DMS53 treated with DMSO at 0.1 percent for 48 hours (cell line): ENCODE results near the gene MAJIN.
A peak's percentile ranks its signal among the peaks of the same experiment; 100 is the strongest.

Experiments
- DNase-seq: peaks from one replicate; lab custom pipeline; 2025; ENCODE audit not compliant: unreplicated experiment; lab: John Stamatoyannopoulos, UW

MAJIN gene

GRCh38 chr11:64893194-64894069 is 78.5 kb downstream of the MAJIN start:
- DNase-seq = peak; percentile 70

GRCh38 chr11:64892838-64893193 is 79.1 kb downstream of the MAJIN start:
- no peak for DNase-seq

DNA sequence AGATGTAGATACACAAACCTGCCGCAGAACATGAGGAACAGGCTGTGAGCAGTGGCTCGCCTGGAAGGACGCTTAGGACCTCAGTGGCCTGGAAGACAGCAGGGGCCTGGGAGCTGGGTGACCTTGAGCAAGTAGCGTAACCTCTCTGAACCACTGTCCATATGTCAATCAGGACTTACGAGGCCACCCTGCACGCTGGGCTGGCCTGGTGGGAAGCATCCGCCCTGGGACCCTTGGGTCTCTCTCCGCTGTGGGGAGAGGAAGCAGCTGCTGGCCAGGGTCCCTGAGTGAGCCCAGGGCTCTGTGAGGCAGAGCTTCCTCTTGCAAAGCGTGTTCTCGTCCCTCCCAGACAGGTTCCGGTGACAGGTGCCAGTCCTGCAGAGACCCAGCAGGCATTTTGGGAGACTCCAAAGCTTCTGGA is 79.5 kb downstream of the MAJIN start:
- no peak for DNase-seq

- no peak for DNase-seq
Observed at GRCh38 chr11:64891880-64892279, 80.0 kb downstream of the MAJIN start.

GRCh38 chr11:64891215-64891848 is 80.6 kb downstream of the MAJIN start:
- no peak for DNase-seq

DNA sequence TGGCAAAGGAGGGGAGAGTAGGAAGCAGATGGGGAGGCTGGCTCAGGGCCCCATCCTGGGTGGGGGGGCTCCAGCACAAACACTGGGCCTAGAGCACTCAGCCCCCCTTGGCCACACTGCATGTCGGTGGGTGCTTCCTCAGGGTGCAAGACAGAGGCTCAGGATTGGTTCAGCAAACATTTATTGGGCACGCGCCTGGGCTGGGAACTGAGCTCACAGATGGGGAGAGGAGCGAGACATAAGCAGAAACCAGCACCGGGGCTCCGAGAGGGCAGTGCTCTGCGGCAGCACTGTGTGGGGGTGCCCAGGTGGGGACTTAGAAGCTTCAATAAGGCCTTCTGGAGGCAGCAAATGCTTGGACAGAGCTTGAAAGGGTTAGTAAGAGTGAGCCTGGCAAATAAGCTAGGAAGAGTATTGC is 81.4 kb downstream of the MAJIN start:
- DNase-seq = no peak

DNA sequence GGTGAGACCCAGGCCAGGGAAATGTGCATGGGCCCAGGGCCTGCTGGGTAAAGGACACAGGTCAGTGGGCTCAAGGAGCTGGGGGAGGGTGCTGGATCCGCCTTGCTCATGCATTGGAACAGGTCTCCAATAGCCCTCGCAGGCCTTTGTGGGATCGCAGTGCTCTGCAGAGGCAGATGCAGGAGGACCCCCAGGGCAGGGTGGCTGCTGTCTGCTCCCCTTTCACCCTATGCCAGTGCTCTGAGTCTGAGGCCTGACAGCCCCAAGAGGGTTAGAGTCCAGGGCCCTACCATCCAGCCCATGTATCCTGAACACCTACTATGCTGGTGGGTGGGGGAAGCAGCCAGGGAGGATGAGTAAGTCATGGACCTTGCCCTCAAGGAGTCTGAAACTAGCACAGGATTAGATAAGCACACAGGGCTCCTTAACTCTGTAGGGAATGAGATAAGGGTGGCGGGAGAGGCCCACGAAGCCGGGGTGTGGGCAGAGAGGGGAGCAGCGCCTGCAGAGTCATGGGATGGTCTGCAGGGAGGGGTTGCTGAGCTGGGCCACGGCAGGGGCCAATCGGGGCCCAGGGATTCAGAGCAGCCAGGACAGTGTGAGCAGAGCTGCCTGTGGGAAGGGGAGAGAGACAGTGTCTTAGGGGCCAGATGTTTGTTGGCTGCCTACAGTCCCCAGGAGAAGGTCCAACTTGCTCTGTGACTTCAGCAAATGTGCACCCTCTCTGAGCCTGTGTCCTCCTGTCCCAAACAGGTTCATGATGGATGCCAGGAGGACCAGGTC is 83.0 kb downstream of the MAJIN start:
- no peak for DNase-seq

DNA sequence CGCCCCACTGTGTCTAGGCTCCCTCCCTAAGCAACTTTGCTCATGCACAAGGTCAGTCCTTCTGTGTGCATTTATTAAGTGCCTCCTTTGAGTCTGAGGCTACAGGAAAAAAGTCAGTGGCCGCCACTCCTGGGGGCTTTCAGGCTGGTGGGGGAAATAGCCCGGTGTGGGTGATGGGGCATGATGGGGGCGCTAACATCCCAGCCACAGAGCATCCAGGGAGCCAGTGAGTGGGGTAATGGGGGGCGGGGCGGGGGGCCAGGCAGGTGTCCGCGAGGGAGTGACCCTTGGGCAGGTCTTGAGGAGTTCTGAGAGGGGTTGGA is 83.5 kb downstream of the MAJIN start:
- no peak for DNase-seq
